Pancreas (tissue), 10 donors: ENCODE data around the gene HDAC4. TPM values are rescaled to one million over a fixed set of nuclear protein-coding genes. Genes with fewer than 3 reads are reported as not detected.
A peak's percentile ranks its signal among the peaks of the same experiment; 100 is the strongest.

Experiments used
- ATAC-seq, 4 donors: fragments of 200-7000 bp; cut with Tn5 transposase; one replicate each; pipeline versions ENCODE4 v1.8.0 to v1.9.1; 2020; ENCODE audit warnings: mild to moderate bottlenecking in 4 of 4, moderate library complexity in 4 of 4
- DNase-seq, 6 donors: peaks; one replicate each; pipeline ENCODE4 v3.0.0-alpha.2; 2020
- FAIRE-seq: peaks from 2 replicates; lab custom pipeline; 2012; peaks lifted over from hg19 to GRCh38; lab: Jason Lieb, UNC
- H3K27ac ChIP-seq, 4 donors: fragments of 200-600 bp; sonication (generic); 1 replicate in 3 of 4; 2 replicates in 1 of 4; pipeline versions ENCODE4 v1.5.0 to v1.8.0; 2020
- H3K27me3 ChIP-seq, 4 donors: fragments of 200-600 bp; one replicate each; pipeline ENCODE4 v1.8.0; 2021
- H3K36me3 ChIP-seq, 3 donors: fragments of 200-600 bp; sonication (generic) in 1 of 3; one replicate each; pipeline versions ENCODE4 v1.5.0 to v1.8.0; 2020 to 2021
- H3K4me1 ChIP-seq, 3 donors: fragments of 200-600 bp; one replicate each; pipeline ENCODE4 v1.8.0; 2021
- H3K4me3 ChIP-seq, 4 donors: fragments of 200-600 bp; sonication (generic) in 2 of 4; one replicate each; pipeline versions ENCODE4 v1.5.0 to v1.8.0; 2020 to 2021
- H3K9me3 ChIP-seq, 4 donors: fragments of 200-600 bp; one replicate each; pipeline ENCODE4 v1.8.0; 2021
- CTCF ChIP-seq, 4 donors: fragments of 200-600 bp; sonication (generic) in 3 of 4; IDR thresholded peaks; one replicate each; pipeline versions ENCODE4 v1.5.0 to v1.8.0; 2021; ENCODE audit warnings: antibody characterized with exemption in 4 of 4
- WGBS, 2 donors: extraction: QIAGEN DNeasy Blood & Tissue Kit; methylation state at CpG; one replicate each; pipeline ENCODE4 v1.1.7; 2013; 5-methylcytosine and 5-hydroxymethylcytosine counted together
- intact Hi-C, 3 donors: fragments of 100-400 bp; cut with DNase I; formaldehyde crosslinking; loops; one replicate each; pipeline versions ENCODE4 v1.11.1 to v1.14.2; 2022
- polyA plus RNA-seq, 2 donors: library from polyadenylated mRNA; stranded (reverse); fragments of 200-250 nt; gene quantifications; one replicate each; pipeline ENCODE4 v1.2.3, GENCODE V29; 2013
- total RNA-seq, 6 donors: library from RNA; stranded (reverse); fragmentation: NEBNext Ultra II Directional in 4 of 6; extraction: Animal tissue kit (Norgen Biotek cat#: 25700) in 4 of 6; gene quantifications; one replicate each; pipeline versions ENCODE4 v1.2.1 to v1.2.4, GENCODE V29; 2021 to 2023
- donor health status: healthy with polysubstance abuse.
- donor health status: DM: no; HTN: no; CAD: no; lungs with moderate emphysema.
- donor health status: DM: no; HTN: no; CAD: no.
- donor health status: control.
- donor health status: control.
- donor health status: Bipolar disorder and iron deficiency.
- donor health status: DM: yes; HTN: yes; CAD: no.
- donor health status: DM: no; HTN: no; CAD: no.
- donor health status: DM: no; HTN: no; CAD: no.
- donor health status: DM: yes; HTN: yes; CAD: no.

Gene HDAC4
- total and polyA plus RNA-seq, 8 donors, result 8.2 to 31.8 (median 16.6) TPM

GRCh38 chr2:239196474-239197021 lies 204.3 kb downstream of the HDAC4 start:
- TF ChIP-seq CTCF (IDR thresholded peaks at IDR 0.05), result no peak
- no peaks in the 10 kb centered on the region for H3K4me1 ChIP-seq
- H3K27me3 ChIP-seq, result no peaks in the 10 kb centered on the region
- FAIRE-seq (no peak), DNase-seq (peak in 2 of 6 donors; percentile 10 to 39), ATAC-seq (no peak)
- WGBS, 2 donors, result 93% methylated on average over 17 of the region's 17 CpGs
- intact Hi-C loops, result no loop called here
- H3K4me3 ChIP-seq, result no peak overlapping the region
- H3K9me3 ChIP-seq, result no peaks in the 10 kb centered on the region
- no peaks in the 10 kb centered on the region for H3K36me3 ChIP-seq
- no peak overlapping the region for H3K27ac ChIP-seq

GRCh38 chr2:239195992-239196391 lies 204.8 kb downstream of the HDAC4 start:
- Histone ChIP-seq H3K27ac (no peak overlapping the region), H3K4me1 (no peaks in the 10 kb centered on the region), H3K9me3 (no peaks in the 10 kb centered on the region), H3K36me3 (no peaks in the 10 kb centered on the region), H3K4me3 (no peak overlapping the region), H3K27me3 (no peaks in the 10 kb centered on the region)
- DNase-seq, result no peak
- intact Hi-C loops, result no loop called here
- TF ChIP-seq CTCF (IDR thresholded peaks at IDR 0.05), result no peak
- 87 to 92% methylated on average over 4 of the region's 4 CpGs for WGBS, 2 donors
- no peak for ATAC-seq
- no peak for FAIRE-seq

- 83 to 87% methylated on average over 15 of the region's 15 CpGs for WGBS, 2 donors
- no peak for ATAC-seq
- Histone ChIP-seq H3K36me3 (no peaks in the 10 kb centered on the region), H3K9me3 (no peaks in the 10 kb centered on the region), H3K27me3 (no peaks in the 10 kb centered on the region), H3K27ac (no peak overlapping the region), H3K4me1 (no peaks in the 10 kb centered on the region), H3K4me3 (no peak overlapping the region)
- no peak for FAIRE-seq
- intact Hi-C loops, result no loop called here
- no peak for TF ChIP-seq CTCF (IDR thresholded peaks at IDR 0.05)
- DNase-seq, result peak in 1 of 6 donors; percentile 2
Measured at GRCh38 chr2:239195318-239195871, 205.4 kb downstream of the HDAC4 start.

GRCh38 chr2:239194731-239195317 lies 206.0 kb downstream of the HDAC4 start:
- H3K4me1 ChIP-seq, result no peaks in the 10 kb centered on the region
- H3K27me3 ChIP-seq, result no peaks in the 10 kb centered on the region
- H3K36me3 ChIP-seq, result no peaks in the 10 kb centered on the region
- FAIRE-seq (no peak), ATAC-seq (no peak), DNase-seq (peak in 2 of 6 donors; percentile 13 to 45)
- H3K4me3 ChIP-seq, result no peak overlapping the region
- no peaks in the 10 kb centered on the region for H3K9me3 ChIP-seq
- TF ChIP-seq CTCF (IDR thresholded peaks at IDR 0.05), result no peak
- no peak overlapping the region for H3K27ac ChIP-seq
- 94% methylated on average over 23 of the region's 23 CpGs for WGBS, 2 donors
- intact Hi-C loops, result no loop called here
